Measurements from ENCODE around the gene PPP1R11. TPM values are rescaled to one million over a fixed set of nuclear protein-coding genes. Genes with fewer than 3 reads are reported as not detected.
"Not testable (repeated sequence)": the region's sequence is repeated elsewhere in the genome, so short reads cannot be mapped to it uniquely, and the experiment has no call there.

The PPP1R11 gene
- total and polyA plus RNA-seq, 9 of the 15 experiments (the other 6 are each of a cell fraction or from before 2014, with no cell fraction given): 17.8 to 94.8 (median 44.6) TPM

GRCh38 chr6:30031381-30031780 lies 35.6 kb upstream of the PPP1R11 start (continued):
- no peak for TF ChIP-seq E4F1 (CRISPR knock-in tag; IDR thresholded peaks at IDR 0.05; ENCODE audit: borderline replicate concordance)
- no peak for TF ChIP-seq KDM2B (CRISPR knock-in tag; IDR thresholded peaks at IDR 0.05)
- TF ChIP-seq SFPQ (IDR thresholded peaks at IDR 0.05; ENCODE audit: low read depth, low read length): no peak

- BruUV-seq (replicated peaks); H3K9ac ChIP-seq (ENCODE audit: insufficient read depth in 1 of 2, low read depth in 2 of 2, low read length in 2 of 2); H3K4me2 ChIP-seq (ENCODE audit: insufficient read depth, low read length); H3K9me1 ChIP-seq (ENCODE audit: control insufficient read depth, insufficient read depth, low read length); H3K27me3 ChIP-seq (ENCODE audit: control insufficient read depth in 2 of 2, insufficient read depth in 2 of 2, low read length in 2 of 2); intact Hi-C loops (cut with micrococcal nuclease); H3K36me3 ChIP-seq (ENCODE audit: control insufficient read depth, insufficient read depth, low read length); H3K9me3 ChIP-seq (replicated peaks; ENCODE audit: control insufficient read depth, insufficient read depth, low read depth, low read length); H3K4me1 ChIP-seq (replicated peaks in 1 of 2; ENCODE audit: control insufficient read depth in 2 of 2, insufficient read depth in 2 of 2, low read length in 2 of 2); DNase-seq (ENCODE audit: extremely low read depth in 1 of 4, low spot score in 3 of 4); CTCF ChIA-PET (ENCODE audit: low intra/inter-chr PET ratio); H3K27ac ChIP-seq (ENCODE audit: extremely low read depth, low read depth, low read length); H4K20me1 ChIP-seq (replicated peaks; ENCODE audit: control insufficient read depth, insufficient read depth, low read length); H2AFZ ChIP-seq (ENCODE audit: low read depth, low read length); H3K4me3 ChIP-seq; in situ Hi-C loops (cut with MboI); H3K79me2 ChIP-seq (ENCODE audit: control insufficient read depth, insufficient read depth, low read length); ATAC-seq; FAIRE-seq; TF ChIP-seq CEBPG (CRISPR knock-in tag; IDR thresholded peaks at IDR 0.05): not testable (repeated sequence)
- 80% methylated on average over 5 of the region's 5 CpGs for WGBS (ENCODE audit: insufficient coverage, low coverage, missing lambda C conversion rate)
- peak; percentile 26 to 95; a peak in 3 of 4 replicates for TF ChIP-seq CEBPG (tag; conservative IDR thresholded peaks at IDR 0.05 in 1 of 2, IDR thresholded peaks at IDR 0.05 in 1 of 2)
- POLR2A ChIA-PET: interaction anchor here (1.2 kb wide), 1 partner anchor 337 kb away, joined by 3 read pairs; no protein-coding TSS in a partner anchor
Observed at GRCh38 chr6:30033440-30033839, 33.6 kb upstream of the PPP1R11 start.
